IPS-20b (cell line): ENCODE measurements around the gene NUCB2.

Experiments
- H3K27ac ChIP-seq: one replicate; pipeline ENCODE4 v1.5.1; 2013; ENCODE audit warnings: low read length
- H3K27me3 ChIP-seq: 2 replicates; pipeline ENCODE4 v1.6.1; 2013; ENCODE audit warnings: mild to moderate bottlenecking, low read length, inconsistent platforms; ENCODE audit not compliant: insufficient read depth
- H3K36me3 ChIP-seq: 2 replicates; pipeline ENCODE4 v1.6.1; 2013; ENCODE audit warnings: low read depth, mild to moderate bottlenecking, inconsistent platforms, low read length, moderate library complexity; ENCODE audit not compliant: insufficient read depth
- H3K4me1 ChIP-seq: 2 replicates; pipeline ENCODE4 v1.6.1; 2013; ENCODE audit warnings: mild to moderate bottlenecking, control low read depth, inconsistent platforms, low read length, moderate library complexity; ENCODE audit not compliant: insufficient read depth
- H3K4me3 ChIP-seq: 2 replicates; pipeline ENCODE4 v1.5.1; 2013; ENCODE audit warnings: mild to moderate bottlenecking, low read length, inconsistent platforms
- H3K9ac ChIP-seq: 2 replicates; pipeline ENCODE4 v1.6.1; 2013; ENCODE audit warnings: low read depth, mild to moderate bottlenecking, inconsistent platforms, low read length, moderate library complexity
- H3K9me3 ChIP-seq: 2 replicates; pipeline ENCODE4 v1.6.1; 2013; ENCODE audit warnings: mild to moderate bottlenecking, low read depth, low read length, inconsistent platforms; ENCODE audit not compliant: insufficient read depth

The NUCB2 gene

DNA sequence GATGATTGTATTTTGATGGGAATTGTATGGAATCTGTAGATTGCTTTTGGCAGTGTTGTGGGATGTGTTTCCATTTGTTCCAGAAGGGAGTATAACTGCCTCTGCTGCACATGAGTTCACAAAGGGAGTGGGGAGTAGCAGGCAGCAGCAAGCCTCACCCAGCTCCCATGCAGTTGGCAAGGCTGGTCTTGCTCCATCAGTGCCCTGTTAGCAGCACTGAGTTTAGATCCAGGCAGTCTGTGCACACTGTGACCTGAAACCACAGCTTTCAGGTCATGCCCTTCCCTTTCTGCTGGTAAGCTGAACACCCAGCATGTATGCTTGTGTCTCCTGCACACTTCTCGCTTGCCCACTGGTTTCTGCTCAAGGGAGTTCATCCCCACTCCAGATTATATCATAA, 3.7 kb upstream of the NUCB2 start:
- no peak overlapping the region for H3K4me3 ChIP-seq
- H3K9me3 ChIP-seq, result no peaks in the 10 kb centered on the region
- peaks cover 23% of the 10 kb centered on the region for H3K27me3 ChIP-seq
- no peak overlapping the region for H3K27ac ChIP-seq
- no peak overlapping the region for H3K9ac ChIP-seq
- no peaks in the 10 kb centered on the region for H3K36me3 ChIP-seq
- no peaks in the 10 kb centered on the region for H3K4me1 ChIP-seq

- Histone ChIP-seq H3K9me3 (no peaks in the 10 kb centered on the region), H3K4me1 (no peaks in the 10 kb centered on the region), H3K9ac (no peak overlapping the region), H3K27ac (no peak overlapping the region), H3K27me3 (peaks cover 24% of the 10 kb centered on the region), H3K4me3 (no peak overlapping the region), H3K36me3 (no peaks in the 10 kb centered on the region)
Observed at GRCh38 chr11:17273211-17273610, 3.3 kb upstream of the NUCB2 start.

GRCh38 chr11:17273668-17274282, 2.8 kb upstream of the NUCB2 start:
- Histone ChIP-seq H3K9ac (no peak overlapping the region), H3K36me3 (no peaks in the 10 kb centered on the region), H3K4me3 (no peak overlapping the region), H3K27me3 (peaks cover 24% of the 10 kb centered on the region), H3K9me3 (no peaks in the 10 kb centered on the region), H3K4me1 (no peaks in the 10 kb centered on the region), H3K27ac (no peak overlapping the region)

DNA sequence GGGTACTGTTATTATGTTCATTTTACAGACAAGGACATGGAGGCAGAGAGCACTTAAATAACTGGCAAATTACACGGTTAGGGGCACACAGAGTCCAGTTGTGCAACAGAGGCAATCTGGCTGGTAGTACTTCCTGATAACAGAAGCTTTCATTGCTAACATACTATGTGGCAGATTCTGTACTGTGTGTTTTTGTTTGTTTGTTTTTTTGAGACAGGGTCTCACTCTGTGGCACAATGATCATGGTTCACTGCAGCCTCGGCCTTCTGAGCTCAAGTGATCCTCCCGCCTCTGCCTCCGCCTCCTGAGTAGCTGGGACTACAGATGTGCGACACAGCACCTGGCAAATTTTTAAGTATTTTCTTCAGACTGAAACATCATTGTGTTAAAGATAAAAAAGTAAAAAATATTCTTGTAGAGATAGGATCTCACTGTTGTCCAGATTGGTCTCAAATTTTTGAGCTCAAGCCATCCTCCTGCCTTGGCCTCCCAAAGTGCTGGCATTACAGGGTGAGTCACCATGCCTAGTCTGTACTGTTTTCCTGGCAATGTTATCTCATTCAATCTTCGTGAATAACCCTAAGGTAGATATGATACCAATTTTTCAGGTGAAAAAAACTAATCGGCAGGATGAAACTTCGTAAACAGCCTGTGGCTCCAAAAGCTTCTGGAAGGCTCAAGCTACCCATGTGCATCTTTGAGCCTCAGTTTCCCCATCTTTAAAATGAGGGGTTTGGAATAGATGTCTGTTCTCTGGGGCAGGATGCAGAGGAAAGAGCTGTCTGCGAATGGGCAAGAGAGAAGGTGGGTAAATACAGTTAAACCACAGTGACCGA, 921 bp upstream of the NUCB2 start:
- no peaks in the 10 kb centered on the region for H3K4me1 ChIP-seq
- H3K27me3 ChIP-seq, result peaks cover 24% of the 10 kb centered on the region
- H3K4me3 ChIP-seq, result peak overlapping the region; percentile 77
- no peaks in the 10 kb centered on the region for H3K36me3 ChIP-seq
- no peak overlapping the region for H3K27ac ChIP-seq
- peak overlapping the region; percentile 78 for H3K9ac ChIP-seq
- H3K9me3 ChIP-seq, result no peaks in the 10 kb centered on the region

DNA sequence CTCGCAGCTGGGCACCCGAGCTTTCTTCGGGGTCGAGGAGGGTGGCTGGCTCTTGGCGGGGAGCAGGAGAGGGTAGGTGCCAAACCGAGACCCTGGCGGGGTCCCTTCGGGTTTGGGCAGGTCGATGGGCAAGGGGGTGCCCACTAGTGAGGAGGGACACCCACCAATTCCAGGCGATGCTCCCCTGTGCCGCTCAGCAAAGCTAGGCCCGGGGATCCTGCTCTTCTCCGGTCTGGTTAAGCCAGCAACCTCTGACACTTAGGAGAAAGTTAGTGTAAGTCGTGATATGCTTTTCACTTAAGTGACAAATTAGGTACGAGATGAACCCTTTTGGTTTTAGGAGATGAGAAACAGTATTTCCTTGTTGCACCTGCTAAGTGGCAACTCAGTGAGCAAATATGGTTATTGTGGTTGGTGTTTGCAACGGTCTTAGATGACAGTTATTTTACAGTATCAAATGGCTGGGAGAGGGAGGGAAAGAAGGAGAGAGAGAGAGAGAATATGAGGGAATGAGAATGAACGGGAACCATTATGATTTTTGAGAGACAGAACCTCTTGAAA, 565 bp downstream of the NUCB2 start:
- H3K9ac ChIP-seq, result peak overlapping the region; percentile 63; the same call in 1 of the 2 replicates
- H3K27ac ChIP-seq, result no peak overlapping the region
- H3K4me1 ChIP-seq, result no peaks in the 10 kb centered on the region
- peak overlapping the region; percentile 77 for H3K4me3 ChIP-seq
- H3K36me3 ChIP-seq, result no peaks in the 10 kb centered on the region
- H3K9me3 ChIP-seq, result no peaks in the 10 kb centered on the region
- peaks cover 24% of the 10 kb centered on the region for H3K27me3 ChIP-seq

DNA sequence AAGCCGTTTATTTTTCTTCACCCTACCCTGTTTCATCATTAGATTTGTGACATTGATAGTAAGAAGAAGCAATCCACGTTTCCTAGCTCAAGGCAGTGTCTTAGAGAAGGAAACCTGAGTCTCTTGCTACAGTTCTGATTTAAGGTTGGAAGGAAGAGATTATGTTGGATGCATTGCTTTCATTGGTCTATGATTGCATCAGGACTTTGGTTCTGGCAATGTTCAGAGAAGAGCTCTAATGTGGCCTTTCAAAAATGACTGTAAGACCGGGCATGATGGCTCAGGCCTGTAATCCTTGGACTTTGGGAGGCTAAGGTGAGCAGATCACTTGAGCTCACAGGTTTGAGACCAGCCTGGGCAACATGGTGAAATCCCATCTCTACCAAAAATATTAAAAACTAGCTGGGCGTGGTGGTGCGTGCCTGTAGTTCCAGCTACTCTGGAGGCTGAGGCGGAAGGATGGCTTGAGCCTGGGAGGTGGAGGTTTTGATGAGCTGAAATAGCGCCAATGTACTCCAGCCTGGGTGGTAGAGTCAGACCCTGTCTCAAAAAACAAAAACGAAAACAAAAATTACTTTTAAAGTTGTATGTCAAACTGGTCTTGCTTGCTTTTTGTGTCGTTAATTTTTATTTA, 4.1 kb downstream of the NUCB2 start:
- no peaks in the 10 kb centered on the region for H3K36me3 ChIP-seq
- H3K27me3 ChIP-seq, result peaks cover 14% of the 10 kb centered on the region
- H3K4me1 ChIP-seq, result no peaks in the 10 kb centered on the region
- no peak overlapping the region for H3K4me3 ChIP-seq
- no peak overlapping the region for H3K27ac ChIP-seq
- no peak overlapping the region for H3K9ac ChIP-seq
- H3K9me3 ChIP-seq, result no peaks in the 10 kb centered on the region

GRCh38 chr11:17286332-17286731, 9.8 kb downstream of the NUCB2 start:
- Histone ChIP-seq H3K36me3 (no peaks in the 10 kb centered on the region), H3K4me3 (no peak overlapping the region), H3K27ac (no peak overlapping the region), H3K9me3 (no peaks in the 10 kb centered on the region), H3K9ac (no peak overlapping the region), H3K27me3 (no peaks in the 10 kb centered on the region), H3K4me1 (no peaks in the 10 kb centered on the region)

DNA sequence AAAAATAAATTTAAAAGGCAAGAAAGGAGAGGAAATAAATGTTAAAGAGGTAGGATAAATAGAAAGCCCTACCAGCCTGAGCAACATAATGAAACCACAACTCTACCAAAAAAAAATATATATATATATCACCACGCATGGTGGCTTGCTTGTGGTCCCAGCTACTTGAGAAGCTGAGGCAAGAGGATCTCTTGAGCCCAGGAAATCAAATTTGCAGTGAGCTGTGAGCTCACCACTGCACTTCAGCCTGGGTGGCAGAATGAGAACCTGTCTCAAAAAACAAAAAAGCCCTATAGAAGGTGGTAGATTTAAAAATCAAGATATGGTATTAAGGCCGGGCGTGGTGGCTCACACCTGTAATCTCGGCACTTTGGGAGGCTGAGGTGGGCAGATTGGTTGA, 10.5 kb downstream of the NUCB2 start:
- Histone ChIP-seq H3K27ac (no peak overlapping the region), H3K27me3 (no peaks in the 10 kb centered on the region), H3K9ac (no peak overlapping the region), H3K36me3 (no peaks in the 10 kb centered on the region), H3K9me3 (no peaks in the 10 kb centered on the region), H3K4me3 (no peak overlapping the region), H3K4me1 (no peaks in the 10 kb centered on the region)

DNA sequence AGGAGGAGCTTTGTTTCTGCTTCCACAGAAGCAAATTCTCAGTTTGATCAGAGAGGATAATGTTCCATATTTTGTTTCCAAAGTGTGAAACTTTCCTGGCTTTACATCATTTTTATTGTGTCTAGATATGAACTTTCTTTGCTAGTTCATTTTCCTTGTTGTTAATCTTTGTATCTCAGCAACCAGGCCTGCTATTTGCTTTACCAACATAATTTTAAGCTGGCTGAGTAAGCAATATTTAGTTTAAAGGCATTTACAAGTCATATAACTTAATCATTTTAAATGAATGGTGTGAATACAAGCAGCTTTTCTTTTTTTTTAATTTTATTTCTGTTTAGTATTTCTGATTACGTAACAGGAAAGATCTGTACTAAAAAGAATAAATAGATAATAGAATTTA, 15.2 kb downstream of the NUCB2 start:
- no peak overlapping the region for H3K9ac ChIP-seq
- H3K27ac ChIP-seq, result no peak overlapping the region
- no peaks in the 10 kb centered on the region for H3K36me3 ChIP-seq
- no peaks in the 10 kb centered on the region for H3K4me1 ChIP-seq
- H3K9me3 ChIP-seq, result no peaks in the 10 kb centered on the region
- no peak overlapping the region for H3K4me3 ChIP-seq
- H3K27me3 ChIP-seq, result no peaks in the 10 kb centered on the region

GRCh38 chr11:17293311-17293710, 16.8 kb downstream of the NUCB2 start:
- H3K4me1 ChIP-seq, result no peaks in the 10 kb centered on the region
- no peak overlapping the region for H3K9ac ChIP-seq
- H3K36me3 ChIP-seq, result no peaks in the 10 kb centered on the region
- no peaks in the 10 kb centered on the region for H3K27me3 ChIP-seq
- H3K27ac ChIP-seq, result no peak overlapping the region
- H3K9me3 ChIP-seq, result no peaks in the 10 kb centered on the region
- H3K4me3 ChIP-seq, result no peak overlapping the region

- H3K36me3 ChIP-seq, result no peaks in the 10 kb centered on the region
- no peaks in the 10 kb centered on the region for H3K4me1 ChIP-seq
- no peak overlapping the region for H3K9ac ChIP-seq
- no peaks in the 10 kb centered on the region for H3K27me3 ChIP-seq
- no peak overlapping the region for H3K4me3 ChIP-seq
- H3K9me3 ChIP-seq, result no peaks in the 10 kb centered on the region
- H3K27ac ChIP-seq, result no peak overlapping the region
Observed at GRCh38 chr11:17294033-17294432, 17.5 kb downstream of the NUCB2 start.
